HCT116 (cell line): Measurements from ENCODE around the gene GEMIN2. TPM values are rescaled to one million over a fixed set of nuclear protein-coding genes. Genes with fewer than 3 reads are reported as not detected.

Experiments used
- ATAC-seq: fragments of 200-7000 bp; cut with Tn5 transposase; 2 replicates; pipeline ENCODE4 v1.9.1; 2020; ENCODE audit warnings: mild to moderate bottlenecking, moderate library complexity
- BruUV-seq: library from RNA; stranded (reverse); fragments of 400-500 nt; replicated peaks from 2 replicates; lab custom pipeline; 2021; lab: Mats Ljungman, UMichigan
- CTCF ChIA-PET: fragments of 300-600 bp; sonication (Branson Sonifier 250); formaldehyde crosslinking; loops from one replicate; lab custom pipeline; 2021; ENCODE audit warnings: antibody characterized with exemption; lab: Charles Lee
- POLR2A ChIA-PET: fragments of 300-600, 350-600 bp; sonication (Branson Sonifier 250); formaldehyde crosslinking; loops from one replicate; lab custom pipeline; 2021; ENCODE audit warnings: antibody characterized with exemption; lab: Charles Lee
- RAD21 ChIA-PET, 2 experiments: fragments of 300-600 bp; sonication (Branson Sonifier 250); formaldehyde crosslinking; loops; one replicate each; lab custom pipeline; 2023; ENCODE audit warnings: low total read pairs in 2 of 2; ENCODE audit not compliant: uncharacterized antibody in 2 of 2, unreplicated experiment in 2 of 2, low non-redundant PET in 1 of 2; lab: Charles Lee
- DNase-seq: peaks from one replicate; pipeline ENCODE4 v3.0.0-alpha.2; 2010; ENCODE audit warnings: low read depth, low spot score
- H2AFZ ChIP-seq: fragments of 200-600 bp; shearing (Covaris generic), sonication (generic); 2 replicates; pipeline ENCODE4 v1.6.1; 2017; ENCODE audit warnings: low read depth, mixed run types, mixed read lengths, antibody characterized with exemption, low read length; ENCODE audit not compliant: poor library complexity, severe bottlenecking
- H3K27ac ChIP-seq: 2 replicates; pipeline ENCODE4 v1.5.1; 2012; ENCODE audit warnings: low read depth, low read length
- H3K27me3 ChIP-seq: fragments of 200-600 bp; sonication (generic); 2 replicates; pipeline ENCODE4 v1.6.1; 2016; ENCODE audit warnings: mixed run types, low read length, mixed read lengths; ENCODE audit not compliant: insufficient read depth
- H3K36me3 ChIP-seq, 2 experiments: fragments of 200-500 bp in 1 of 2; fragments of 200-600 bp in 1 of 2; sonication (Bioruptor generic) in 1 of 2; sonication (generic) in 1 of 2; 2 replicates each; pipeline versions ENCODE4 v1.5.1 to v1.6.1; 2014 to 2016; ENCODE audit warnings: low read length in 2 of 2, inconsistent platforms in 1 of 2, mixed read lengths in 1 of 2, mixed run types in 1 of 2; ENCODE audit not compliant: insufficient read depth in 2 of 2, control insufficient read depth in 1 of 2
- H3K4me1 ChIP-seq, 2 experiments: fragments of 200-600 bp in 1 of 2; sonication (generic) in 1 of 2; 2 replicates each; pipeline versions ENCODE4 v1.5.1 to v1.6.1; 2012 to 2017; ENCODE audit warnings: low read length in 2 of 2, inconsistent platforms in 1 of 2, mild to moderate bottlenecking in 1 of 2, mixed read lengths in 1 of 2, mixed run types in 1 of 2, moderate library complexity in 1 of 2; ENCODE audit not compliant: insufficient read depth in 2 of 2, control insufficient read depth in 1 of 2
- H3K4me2 ChIP-seq: fragments of 200-600 bp; sonication (generic); 2 replicates; pipeline ENCODE4 v1.6.1; 2017; ENCODE audit warnings: mixed run types, low read length, mixed read lengths
- H3K4me3 ChIP-seq, 2 experiments: fragments of 200-600 bp in 1 of 2; sonication (generic) in 1 of 2; replicated peaks in 1 of 2; 2 replicates each; pipeline ENCODE4 v1.5.1; 2011 to 2016; ENCODE audit warnings: low read length in 2 of 2, control low read depth in 1 of 2, low read depth in 1 of 2, mild to moderate bottlenecking in 1 of 2, mixed read lengths in 1 of 2, mixed run types in 1 of 2
- H3K79me2 ChIP-seq: fragments of 200-600 bp; sonication (generic); 2 replicates; pipeline ENCODE4 v1.6.1; 2017; ENCODE audit warnings: mild to moderate bottlenecking, mixed run types, low read length, moderate library complexity, mixed read lengths; ENCODE audit not compliant: insufficient read depth
- H3K9ac ChIP-seq: fragments of 200-600 bp; sonication (generic); 2 replicates; pipeline ENCODE4 v1.6.1; 2016; ENCODE audit warnings: low read length, mixed read lengths
- H3K9me2 ChIP-seq: fragments of 200-600 bp; sonication (generic), shearing (Covaris generic); 2 replicates; pipeline ENCODE4 v1.6.1; 2017; ENCODE audit warnings: mixed run types, mild to moderate bottlenecking, moderate library complexity; ENCODE audit not compliant: insufficient read depth
- H3K9me3 ChIP-seq, 2 experiments: fragments of 200-500 bp in 1 of 2; fragments of 200-600 bp in 1 of 2; sonication (Bioruptor generic) in 1 of 2; sonication (generic) in 1 of 2; 2 replicates each; pipeline ENCODE4 v1.6.1; 2014 to 2017; ENCODE audit warnings: low read length in 2 of 2, mixed read lengths in 2 of 2, inconsistent platforms in 1 of 2, low read depth in 1 of 2, mild to moderate bottlenecking in 1 of 2, mixed run types in 1 of 2, moderate library complexity in 1 of 2; ENCODE audit not compliant: control insufficient read depth in 1 of 2, insufficient read depth in 1 of 2
- H4K20me1 ChIP-seq: fragments of 200-600 bp; sonication (generic), shearing (Covaris generic); 2 replicates; pipeline ENCODE4 v1.6.1; 2017; ENCODE audit warnings: mixed run types, mild to moderate bottlenecking, moderate library complexity; ENCODE audit not compliant: insufficient read depth
- CBX3 ChIP-seq: IDR thresholded peaks from 2 replicates; pipeline ENCODE4 v1.6.1; 2012; ENCODE audit warnings: low read depth
- EZH2phosphoT487 ChIP-seq: fragments of 200-600 bp; IDR thresholded peaks from 2 replicates; pipeline ENCODE4 v1.6.1; 2018; ENCODE audit warnings: antibody characterized with exemption, borderline replicate concordance
- POLR2A ChIP-seq: IDR thresholded peaks from 2 replicates; pipeline ENCODE4 v1.7.0; 2011; ENCODE audit warnings: borderline replicate concordance; ENCODE audit not compliant: insufficient read depth, insufficient read length; ENCODE audit errors: extremely low read depth
- RAD21 ChIP-seq: IDR thresholded peaks from 2 replicates; pipeline ENCODE4 v1.6.1; 2012; ENCODE audit warnings: low read depth, mild to moderate bottlenecking
- SIN3A ChIP-seq: IDR thresholded peaks from 2 replicates; pipeline ENCODE4 v1.6.1; 2012; ENCODE audit warnings: low read depth
- SRF ChIP-seq: IDR thresholded peaks from 2 replicates; pipeline ENCODE4 v1.6.1; 2012; ENCODE audit warnings: low read depth
- intact Hi-C: fragments of 100-400 bp; cut with micrococcal nuclease; formaldehyde crosslinking; loops from 2 replicates; pipeline ENCODE4 v1.10.0; 2022
- total RNA-seq: library from RNA; stranded (reverse); gene quantifications from one replicate; pipeline ENCODE4 v1.2.1, GENCODE V29; 2021; ENCODE audit not compliant: unreplicated experiment
- TF ChIP-seq, protein P1 (sequence below): IDR thresholded peaks from 2 replicates; pipeline ENCODE4 v1.6.1; 2012; ENCODE audit warnings: low read depth
- TF ChIP-seq, protein P2 (sequence below): IDR thresholded peaks from 2 replicates; pipeline ENCODE4 v1.6.1; 2012

The GEMIN2 gene
- total RNA-seq, 1 experiment from 2014 or later, result 27.3 TPM

DNA sequence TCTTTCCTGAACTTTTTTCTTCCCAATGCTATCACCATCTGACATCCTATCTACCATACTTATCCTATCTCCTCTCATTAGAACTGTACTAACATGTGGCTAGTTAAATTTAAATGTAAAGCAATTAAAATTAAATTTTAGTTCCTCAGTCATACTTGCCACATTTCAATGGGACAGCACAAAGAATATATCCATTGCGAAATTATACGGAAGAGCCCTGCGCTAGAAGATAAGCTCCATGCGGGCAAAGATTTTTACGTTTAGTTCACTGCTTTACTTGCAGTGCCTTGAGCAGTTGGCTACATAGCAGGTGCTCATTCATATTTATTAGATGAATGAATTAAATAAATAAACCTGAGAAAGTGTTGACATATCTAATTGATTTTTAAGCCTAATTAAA lies 44.2 kb upstream of the GEMIN2 start:
- no peaks in the 10 kb centered on the region for H3K4me1 ChIP-seq
- no peak for DNase-seq
- no peaks in the 10 kb centered on the region for H3K27me3 ChIP-seq
- no peak overlapping the region for H3K4me2 ChIP-seq
- ChIA-PET RAD21 (no interaction called here), CTCF (no interaction called here), POLR2A (no interaction called here)
- H3K4me3 ChIP-seq, result no peak overlapping the region
- no peak overlapping the region for H3K9ac ChIP-seq
- H3K9me2 ChIP-seq, result no peaks in the 10 kb centered on the region
- TF ChIP-seq RAD21 (no peak), SRF (no peak), POLR2A (no peak), EZH2phosphoT487 (no peak), SIN3A (no peak), CBX3 (no peak)
- TF ChIP-seq, protein P1, sequence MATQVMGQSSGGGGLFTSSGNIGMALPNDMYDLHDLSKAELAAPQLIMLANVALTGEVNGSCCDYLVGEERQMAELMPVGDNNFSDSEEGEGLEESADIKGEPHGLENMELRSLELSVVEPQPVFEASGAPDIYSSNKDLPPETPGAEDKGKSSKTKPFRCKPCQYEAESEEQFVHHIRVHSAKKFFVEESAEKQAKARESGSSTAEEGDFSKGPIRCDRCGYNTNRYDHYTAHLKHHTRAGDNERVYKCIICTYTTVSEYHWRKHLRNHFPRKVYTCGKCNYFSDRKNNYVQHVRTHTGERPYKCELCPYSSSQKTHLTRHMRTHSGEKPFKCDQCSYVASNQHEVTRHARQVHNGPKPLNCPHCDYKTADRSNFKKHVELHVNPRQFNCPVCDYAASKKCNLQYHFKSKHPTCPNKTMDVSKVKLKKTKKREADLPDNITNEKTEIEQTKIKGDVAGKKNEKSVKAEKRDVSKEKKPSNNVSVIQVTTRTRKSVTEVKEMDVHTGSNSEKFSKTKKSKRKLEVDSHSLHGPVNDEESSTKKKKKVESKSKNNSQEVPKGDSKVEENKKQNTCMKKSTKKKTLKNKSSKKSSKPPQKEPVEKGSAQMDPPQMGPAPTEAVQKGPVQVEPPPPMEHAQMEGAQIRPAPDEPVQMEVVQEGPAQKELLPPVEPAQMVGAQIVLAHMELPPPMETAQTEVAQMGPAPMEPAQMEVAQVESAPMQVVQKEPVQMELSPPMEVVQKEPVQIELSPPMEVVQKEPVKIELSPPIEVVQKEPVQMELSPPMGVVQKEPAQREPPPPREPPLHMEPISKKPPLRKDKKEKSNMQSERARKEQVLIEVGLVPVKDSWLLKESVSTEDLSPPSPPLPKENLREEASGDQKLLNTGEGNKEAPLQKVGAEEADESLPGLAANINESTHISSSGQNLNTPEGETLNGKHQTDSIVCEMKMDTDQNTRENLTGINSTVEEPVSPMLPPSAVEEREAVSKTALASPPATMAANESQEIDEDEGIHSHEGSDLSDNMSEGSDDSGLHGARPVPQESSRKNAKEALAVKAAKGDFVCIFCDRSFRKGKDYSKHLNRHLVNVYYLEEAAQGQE, result no peak
- TF ChIP-seq, protein P2, sequence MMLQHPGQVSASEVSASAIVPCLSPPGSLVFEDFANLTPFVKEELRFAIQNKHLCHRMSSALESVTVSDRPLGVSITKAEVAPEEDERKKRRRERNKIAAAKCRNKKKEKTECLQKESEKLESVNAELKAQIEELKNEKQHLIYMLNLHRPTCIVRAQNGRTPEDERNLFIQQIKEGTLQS, result no peak
- no peaks in the 10 kb centered on the region for H4K20me1 ChIP-seq
- BruUV-seq, result no TSS peak
- H3K9me3 ChIP-seq, result no peaks in the 10 kb centered on the region
- intact Hi-C loops, result no loop called here
- H3K36me3 ChIP-seq, result peaks cover 4 to 12% of the 10 kb centered on the region in 2 experiments; a peak in 2 of 4 replicates
- H3K27ac ChIP-seq, result no peak overlapping the region
- H2AFZ ChIP-seq, result no peak overlapping the region
- no peak for ATAC-seq
- H3K79me2 ChIP-seq, result no peaks in the 10 kb centered on the region; the same call in 1 of the 2 replicates
